Fibroblast of skin of left quadriceps (primary cell): ENCODE data around the gene FCGR1A.
"Not testable (repeated sequence)": the region's sequence is repeated elsewhere in the genome, so short reads cannot be mapped to it uniquely, and the experiment has no call there.

Experiments used
- DNase-seq, 2 experiments: peaks; one replicate each; pipeline ENCODE4 v3.0.0-alpha.2; 2013; ENCODE audit warnings: low read depth in 2 of 2

The FCGR1A gene

GRCh38 chr1:149832316-149833126 lies 50.0 kb downstream of the FCGR1A start:
- DNase-seq: not testable (repeated sequence)

GRCh38 chr1:149833144-149833543 lies 50.6 kb downstream of the FCGR1A start:
- DNase-seq: not testable (repeated sequence)

- DNase-seq: not testable (repeated sequence)
Measured at GRCh38 chr1:149841149-149841548, 58.7 kb downstream of the FCGR1A start.
